GM18858 (cell line): ENCODE measurements around the gene KPNA5.

Experiments
- ATAC-seq: cut with Tn5 transposase; IDR thresholded peaks from one replicate; pipeline ENCODE4 v1.9.1; 2021; ENCODE audit not compliant: unreplicated experiment

KPNA5 gene

DNA sequence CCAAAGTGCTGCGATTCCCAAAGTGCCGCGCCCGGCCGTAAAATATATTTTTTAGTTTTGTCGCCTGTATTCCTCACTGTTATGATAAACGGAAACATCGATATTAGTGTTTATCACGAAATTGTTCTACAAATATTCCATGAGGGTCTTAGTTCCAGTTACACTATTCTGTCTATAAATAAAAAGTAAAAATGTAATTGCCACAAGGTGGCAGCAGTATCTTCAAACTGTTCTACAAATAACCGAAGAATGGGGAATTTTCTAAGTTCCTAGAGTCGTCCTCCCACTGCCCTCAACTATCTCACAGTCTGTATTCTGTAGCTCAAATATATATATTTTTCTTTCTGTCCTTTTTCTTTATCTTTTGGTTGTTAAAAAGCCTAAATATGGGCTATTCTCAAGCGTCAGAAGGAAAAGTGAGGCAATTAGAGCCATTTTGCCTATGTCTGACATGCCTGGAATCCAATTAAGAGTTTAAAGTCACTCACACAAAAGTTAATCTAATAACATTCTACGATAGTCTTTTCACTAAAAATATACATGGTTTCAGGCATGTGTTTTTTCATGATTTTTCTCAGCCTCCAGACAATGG, 98.7 kb downstream of the KPNA5 start:
- ATAC-seq: peak; percentile 69

DNA sequence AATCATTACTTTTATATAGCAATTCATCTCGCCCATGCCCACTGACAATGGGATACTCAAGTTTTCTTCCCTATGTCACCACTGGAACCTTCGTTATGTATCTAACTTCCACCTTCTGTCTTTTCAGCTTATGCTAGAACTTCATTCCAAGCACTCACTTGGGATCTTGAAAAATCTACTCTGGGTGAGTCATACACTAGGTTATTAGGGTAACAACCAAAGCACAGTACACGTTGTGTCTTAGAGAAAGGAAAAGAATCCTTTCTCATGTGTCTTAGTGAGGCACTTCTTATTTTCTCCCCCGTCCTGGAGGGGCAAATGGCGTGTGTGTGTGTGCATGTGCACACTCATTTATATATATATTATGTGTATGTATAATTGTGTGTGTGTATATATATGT, 102.8 kb downstream of the KPNA5 start:
- ATAC-seq: no peak
